Epithelial cell of esophagus (primary cell): ENCODE results near the gene LRCH4.
"Not testable (repeated sequence)": the region's sequence is repeated elsewhere in the genome, so short reads cannot be mapped to it uniquely, and the experiment has no call there.

ENCODE experiments used
- DNase-seq: peaks from one replicate; pipeline ENCODE4 v3.0.0; 2010; ENCODE audit warnings: low read depth
- H3K4me3 ChIP-seq: 2 replicates; pipeline ENCODE4 v1.5.1; 2011; ENCODE audit warnings: mild to moderate bottlenecking, low read length, control low read depth
- TF ChIP-seq, protein P1 (sequence below): IDR thresholded peaks from 2 replicates; pipeline ENCODE4 v1.5.1; 2011; ENCODE audit warnings: low read depth, mild to moderate bottlenecking, low read length, control low read depth, inconsistent platforms; ENCODE audit not compliant: insufficient read depth; ENCODE audit errors: missing control alignments

Gene LRCH4

DNA sequence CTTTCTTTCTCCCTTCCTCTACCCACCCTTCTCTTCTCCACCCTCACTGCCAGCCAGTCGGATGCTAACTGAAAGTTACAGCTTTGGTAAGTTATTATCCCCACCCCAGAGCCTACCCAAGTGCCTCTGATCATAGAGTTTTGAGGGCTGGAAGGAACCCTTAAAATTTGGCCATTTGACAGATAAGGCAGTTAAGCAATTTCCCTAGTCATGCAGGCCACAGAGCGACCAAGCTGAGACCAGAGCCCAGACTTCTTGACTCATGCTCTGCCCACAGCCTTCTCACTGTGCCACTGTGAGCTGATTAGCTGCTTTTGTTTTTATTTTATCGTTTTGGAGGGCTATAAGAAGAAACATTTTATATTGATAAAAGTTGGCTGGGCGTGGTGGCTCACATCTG is 29.4 kb downstream of the LRCH4 start:
- TF ChIP-seq, protein P1, sequence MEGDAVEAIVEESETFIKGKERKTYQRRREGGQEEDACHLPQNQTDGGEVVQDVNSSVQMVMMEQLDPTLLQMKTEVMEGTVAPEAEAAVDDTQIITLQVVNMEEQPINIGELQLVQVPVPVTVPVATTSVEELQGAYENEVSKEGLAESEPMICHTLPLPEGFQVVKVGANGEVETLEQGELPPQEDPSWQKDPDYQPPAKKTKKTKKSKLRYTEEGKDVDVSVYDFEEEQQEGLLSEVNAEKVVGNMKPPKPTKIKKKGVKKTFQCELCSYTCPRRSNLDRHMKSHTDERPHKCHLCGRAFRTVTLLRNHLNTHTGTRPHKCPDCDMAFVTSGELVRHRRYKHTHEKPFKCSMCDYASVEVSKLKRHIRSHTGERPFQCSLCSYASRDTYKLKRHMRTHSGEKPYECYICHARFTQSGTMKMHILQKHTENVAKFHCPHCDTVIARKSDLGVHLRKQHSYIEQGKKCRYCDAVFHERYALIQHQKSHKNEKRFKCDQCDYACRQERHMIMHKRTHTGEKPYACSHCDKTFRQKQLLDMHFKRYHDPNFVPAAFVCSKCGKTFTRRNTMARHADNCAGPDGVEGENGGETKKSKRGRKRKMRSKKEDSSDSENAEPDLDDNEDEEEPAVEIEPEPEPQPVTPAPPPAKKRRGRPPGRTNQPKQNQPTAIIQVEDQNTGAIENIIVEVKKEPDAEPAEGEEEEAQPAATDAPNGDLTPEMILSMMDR = no peak
- no peak for DNase-seq
- no peak overlapping the region for H3K4me3 ChIP-seq

DNA sequence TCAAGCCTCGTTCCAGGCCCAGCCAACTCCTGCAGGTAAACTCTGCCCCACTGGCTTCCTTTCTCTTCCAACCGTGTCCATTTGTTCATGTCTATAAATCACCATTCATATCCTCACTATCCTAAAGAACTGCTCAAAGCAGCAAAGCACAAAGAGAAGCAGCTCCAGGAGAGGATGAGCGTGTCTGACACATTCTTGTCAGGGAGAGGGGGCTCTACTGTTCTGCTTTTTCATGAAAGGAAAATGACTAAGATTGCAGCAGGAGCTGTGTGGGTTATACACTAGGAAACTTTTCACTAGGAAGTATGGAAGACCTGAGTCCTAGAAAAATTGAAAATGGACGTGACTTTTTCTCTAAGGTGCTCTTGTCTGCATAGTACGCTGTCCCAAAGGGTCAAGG is 30.2 kb downstream of the LRCH4 start:
- TF ChIP-seq, protein P1 = no peak
- no peak for DNase-seq
- H3K4me3 ChIP-seq = no peak overlapping the region

DNA sequence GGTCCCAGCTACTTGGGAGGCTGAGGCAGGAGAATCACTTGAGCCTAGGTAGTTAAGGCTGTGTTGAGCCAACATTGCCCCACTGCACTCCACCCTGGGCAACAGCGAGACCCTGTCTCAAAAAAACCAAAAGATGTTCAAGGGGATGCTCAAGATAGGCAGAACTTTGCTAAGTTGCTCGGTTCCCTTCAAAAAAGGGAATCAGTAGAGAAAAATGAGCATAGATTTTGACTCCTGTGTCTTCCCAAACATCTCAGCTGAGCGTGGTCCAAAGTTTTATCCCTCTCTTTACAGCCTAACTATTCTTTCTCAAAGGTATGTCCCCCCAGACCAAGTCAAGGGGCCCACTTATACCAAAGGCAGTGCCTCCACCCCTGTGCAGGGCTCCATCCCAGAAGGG is 32.9 kb downstream of the LRCH4 start:
- TF ChIP-seq, protein P1 = no peak
- H3K4me3 ChIP-seq = no peak overlapping the region
- DNase-seq = no peak

DNA sequence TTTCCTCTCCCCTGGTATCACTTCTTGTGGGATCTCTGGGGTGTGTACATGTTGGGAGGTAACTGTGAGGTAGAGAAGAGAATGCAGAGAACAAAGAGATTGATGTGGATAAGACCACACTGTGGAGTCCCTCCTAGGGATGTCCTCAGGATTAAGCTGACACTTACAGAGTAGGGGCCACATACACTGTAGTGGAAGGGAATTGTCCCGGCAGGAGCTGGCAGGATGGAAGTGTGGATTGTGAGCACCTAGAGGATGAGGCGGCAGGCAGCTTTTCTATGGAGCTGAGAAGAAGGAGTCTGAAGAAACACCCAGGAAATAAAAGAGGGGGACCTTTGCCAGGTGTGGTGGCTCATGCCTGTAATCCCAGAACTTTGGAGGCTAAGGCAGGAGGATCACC is 33.4 kb downstream of the LRCH4 start:
- no peak for DNase-seq
- no peak overlapping the region for H3K4me3 ChIP-seq
- TF ChIP-seq, protein P1 = no peak

DNA sequence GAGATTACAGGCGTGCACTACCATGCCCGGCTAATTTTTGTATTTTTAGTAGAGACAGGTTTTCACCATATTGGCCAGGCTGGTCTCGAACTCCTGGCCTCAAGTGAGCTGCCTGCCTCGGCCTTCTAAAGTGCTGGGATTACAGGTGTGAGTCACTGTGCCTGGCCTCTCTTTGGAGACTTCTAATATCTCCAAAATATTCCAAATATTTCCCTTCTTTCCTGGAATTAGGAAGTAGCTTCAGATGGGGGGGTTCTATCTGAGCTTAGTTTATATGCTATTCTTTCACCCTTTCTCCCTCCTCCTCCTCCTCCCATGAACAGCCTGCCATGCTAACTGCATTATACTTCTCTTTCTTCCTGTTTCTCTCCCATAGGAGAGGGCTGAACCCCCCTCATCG is 37.5 kb downstream of the LRCH4 start:
- H3K4me3 ChIP-seq, DNase-seq: not testable (repeated sequence)

DNA sequence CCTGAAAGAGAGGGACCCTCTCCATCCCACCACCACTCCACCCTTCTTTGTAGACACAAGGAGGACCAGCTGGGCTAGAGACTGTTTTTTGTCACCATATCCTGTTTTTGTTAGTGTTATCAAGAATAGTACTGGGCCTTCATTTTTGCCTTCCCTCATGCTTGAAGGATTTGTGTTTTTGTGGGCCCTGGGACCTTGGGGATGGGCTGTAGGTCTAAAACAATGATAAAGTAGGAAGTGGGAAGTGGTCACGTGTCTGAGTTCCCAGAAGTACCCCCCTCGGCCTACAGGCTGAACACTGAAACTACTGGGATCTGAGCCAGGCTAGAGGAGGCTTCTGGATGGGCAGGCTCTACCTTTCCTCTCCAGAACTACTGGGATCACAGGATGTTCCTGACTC is 38.1 kb downstream of the LRCH4 start:
- TF ChIP-seq, protein P1 = no peak
- no peak for DNase-seq
- H3K4me3 ChIP-seq = no peak overlapping the region

DNA sequence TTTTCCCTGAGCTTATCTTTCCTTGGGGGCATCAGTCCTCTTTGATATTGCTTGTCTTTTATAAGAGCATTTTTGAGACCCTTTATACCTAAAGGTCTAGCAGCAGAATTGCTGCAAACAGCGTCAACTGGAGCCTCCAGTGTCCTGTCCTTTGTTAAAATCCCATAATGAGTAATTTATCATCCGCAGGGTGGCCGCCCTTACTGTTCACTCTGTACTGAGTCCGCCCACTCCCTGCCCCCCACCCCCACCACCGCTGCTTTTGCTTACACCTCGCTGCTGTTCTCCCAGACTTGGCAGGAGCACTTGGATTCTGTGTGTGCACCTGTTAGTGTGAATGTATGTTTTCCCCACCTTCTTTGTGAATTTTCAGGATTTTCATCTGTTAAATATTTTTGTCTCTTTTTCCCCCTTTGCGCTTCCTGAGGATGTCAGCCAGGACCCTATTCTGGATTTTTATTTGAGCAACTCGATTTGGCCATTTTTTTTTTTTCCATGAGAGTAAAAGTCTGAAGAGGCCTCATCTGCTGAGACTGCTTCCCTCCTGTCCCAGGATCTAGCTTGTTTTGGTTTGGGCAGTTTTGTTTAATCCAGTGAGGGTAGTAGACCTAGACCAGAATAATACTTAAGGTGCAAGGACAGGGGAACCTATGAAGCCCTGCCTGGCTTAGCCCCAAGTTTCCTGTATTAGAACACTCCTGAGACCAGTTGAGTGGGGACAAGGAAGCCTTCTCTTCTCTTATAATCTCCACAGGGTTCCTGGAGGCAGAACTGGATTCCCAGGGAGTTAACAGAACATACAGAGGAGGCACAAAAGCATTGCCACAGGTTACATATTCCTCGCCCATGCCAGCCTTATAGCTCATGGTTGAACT is 38.8 kb downstream of the LRCH4 start:
- DNase-seq = no peak
- no peak overlapping the region for H3K4me3 ChIP-seq
- TF ChIP-seq, protein P1 = no peak
